Ectodermal cell (in vitro differentiated cells): ENCODE results near the gene CARD9. TPM values are rescaled to one million over a fixed set of nuclear protein-coding genes. Genes with fewer than 3 reads are reported as not detected.
A peak's percentile ranks its signal among the peaks of the same experiment; 100 is the strongest.

Experiments used
- H3K27ac ChIP-seq: 2 replicates; pipeline ENCODE4 v1.7.0; 2013; ENCODE audit warnings: mild to moderate bottlenecking, low read depth, low read length; ENCODE audit not compliant: insufficient read depth, poor library complexity, severe bottlenecking
- H3K27me3 ChIP-seq: 2 replicates; pipeline ENCODE4 v1.7.0; 2013; ENCODE audit warnings: mild to moderate bottlenecking, low read length; ENCODE audit not compliant: insufficient read depth, control insufficient read depth, poor library complexity, severe bottlenecking
- H3K36me3 ChIP-seq: one replicate; pipeline ENCODE4 v1.7.0; 2013; ENCODE audit warnings: low read length; ENCODE audit not compliant: control insufficient read depth, insufficient read depth
- H3K4me1 ChIP-seq: one replicate; pipeline ENCODE4 v1.7.0; 2013; ENCODE audit warnings: low read length; ENCODE audit not compliant: control insufficient read depth, insufficient read depth
- H3K4me3 ChIP-seq: 2 replicates; pipeline ENCODE4 v1.7.0; 2013; ENCODE audit warnings: low read depth, low read length, control low read depth; ENCODE audit not compliant: insufficient read depth
- H3K9me3 ChIP-seq: 2 replicates; pipeline ENCODE4 v1.7.0; 2013; ENCODE audit warnings: mild to moderate bottlenecking, low read length, moderate library complexity; ENCODE audit not compliant: control insufficient read depth
- WGBS, 2 experiments: methylation state at CpG; one replicate each; pipeline ENCODE4 v1.1.7; 2013; ENCODE audit warnings: missing lambda C conversion rate in 2 of 2; 5-methylcytosine and 5-hydroxymethylcytosine counted together
- polyA plus RNA-seq, 4 experiments: library from polyadenylated mRNA; stranded (reverse); fragments of 50-300 nt; gene quantifications; one replicate each; pipeline ENCODE4 v1.2.3, GENCODE V29; 2013

The CARD9 gene
- 0.37 TPM for polyA plus RNA-seq (2013, experiment 1 of 4)
- polyA plus RNA-seq (2013, experiment 2 of 4), result 0.48 TPM
- polyA plus RNA-seq (2013, experiment 3 of 4), result 0.43 TPM
- 0.49 TPM for polyA plus RNA-seq (2013, experiment 4 of 4)

GRCh38 chr9:136373300-136374182 lies at the start of gene CARD9:
TSS of gene CARD9 (minus strand) at chr9:136373669. CDS start at chr9:136372078, 1,591 bp downstream.
- Histone ChIP-seq H3K9me3 (no peaks in the 10 kb centered on the region), H3K4me1 (peaks cover 13% of the 10 kb centered on the region), H3K27me3 (no peaks in the 10 kb centered on the region), H3K4me3 (no peak within 1 kb of the TSS), H3K36me3 (no peaks in the 10 kb centered on the region), H3K27ac (no peak within 1 kb of the TSS)
- WGBS, 2 experiments, result 91 to 92% methylated on average over 27 of the region's 27 CpGs

- Histone ChIP-seq H3K27me3 (no peaks in the 10 kb centered on the region), H3K4me3 (no peak overlapping the region), H3K4me1 (no peaks in the 10 kb centered on the region), H3K36me3 (peaks cover 37% of the 10 kb centered on the region), H3K9me3 (no peaks in the 10 kb centered on the region), H3K27ac (no peak overlapping the region)
- WGBS, 2 experiments, result 97% methylated on average over 26 of the region's 26 CpGs
Measured at GRCh38 chr9:136422876-136423275, 49.4 kb upstream of the CARD9 start.

GRCh38 chr9:136421791-136422190 lies 48.3 kb upstream of the CARD9 start:
- H3K27me3 ChIP-seq, result no peaks in the 10 kb centered on the region
- peaks cover 43% of the 10 kb centered on the region for H3K36me3 ChIP-seq
- no peaks in the 10 kb centered on the region for H3K4me1 ChIP-seq
- no peak overlapping the region for H3K4me3 ChIP-seq
- no peak overlapping the region for H3K27ac ChIP-seq
- 92% methylated on average over 21 of the region's 21 CpGs for WGBS, 2 experiments
- no peaks in the 10 kb centered on the region for H3K9me3 ChIP-seq

- Histone ChIP-seq H3K27ac (no peak overlapping the region), H3K4me1 (no peaks in the 10 kb centered on the region), H3K27me3 (no peaks in the 10 kb centered on the region), H3K36me3 (peaks cover 59% of the 10 kb centered on the region), H3K4me3 (no peak overlapping the region), H3K9me3 (no peaks in the 10 kb centered on the region)
- WGBS, 2 experiments, result 95 to 97% methylated on average over 12 of the region's 12 CpGs
Measured at GRCh38 chr9:136419092-136419420, 45.6 kb upstream of the CARD9 start.

GRCh38 chr9:136418182-136419091 lies 45.0 kb upstream of the CARD9 start:
- H3K4me1 ChIP-seq, result no peaks in the 10 kb centered on the region
- H3K9me3 ChIP-seq, result no peaks in the 10 kb centered on the region
- H3K4me3 ChIP-seq, result no peak overlapping the region
- no peak overlapping the region for H3K27ac ChIP-seq
- whole genome bisulfite sequencing, 2 experiments, result 94% methylated on average over 48 of the region's 48 CpGs
- H3K36me3 ChIP-seq, result peaks cover 62% of the 10 kb centered on the region
- no peaks in the 10 kb centered on the region for H3K27me3 ChIP-seq

- Histone ChIP-seq H3K9me3 (no peaks in the 10 kb centered on the region), H3K27me3 (no peaks in the 10 kb centered on the region), H3K4me3 (no peak overlapping the region), H3K4me1 (peaks cover under 1% of the 10 kb centered on the region), H3K27ac (no peak overlapping the region), H3K36me3 (peaks cover 61% of the 10 kb centered on the region)
- WGBS, 2 experiments, result 94 to 97% methylated on average over 19 of the region's 19 CpGs
Measured at GRCh38 chr9:136416914-136417313, 43.4 kb upstream of the CARD9 start.

GRCh38 chr9:136416427-136416826 lies 43.0 kb upstream of the CARD9 start:
- H3K4me1 ChIP-seq, result peaks cover 5% of the 10 kb centered on the region
- H3K36me3 ChIP-seq, result peaks cover 56% of the 10 kb centered on the region
- no peak overlapping the region for H3K27ac ChIP-seq
- H3K27me3 ChIP-seq, result no peaks in the 10 kb centered on the region
- 95 to 99% methylated on average over 7 to 8 of the region's 8 CpGs for WGBS, 2 experiments
- no peak overlapping the region for H3K4me3 ChIP-seq
- H3K9me3 ChIP-seq, result no peaks in the 10 kb centered on the region

GRCh38 chr9:136412962-136413361 lies 39.5 kb upstream of the CARD9 start:
- peaks cover 35% of the 10 kb centered on the region for H3K36me3 ChIP-seq
- 94 to 96% methylated on average over 9 of the region's 9 CpGs for WGBS, 2 experiments

GRCh38 chr9:136411378-136411777 lies 37.9 kb upstream of the CARD9 start:
- Histone ChIP-seq H3K4me1 (peaks cover 13% of the 10 kb centered on the region), H3K4me3 (peak overlapping the region; percentile 95), H3K36me3 (peaks cover 31% of the 10 kb centered on the region), H3K27ac (no peak overlapping the region), H3K9me3 (no peaks in the 10 kb centered on the region), H3K27me3 (no peaks in the 10 kb centered on the region)
- WGBS, 2 experiments, result 78 to 82% methylated on average over 4 of the region's 4 CpGs

More at GRCh38 chr9:136412962-136413361, 39.5 kb upstream of the CARD9 start:
- H3K9me3 ChIP-seq, result no peaks in the 10 kb centered on the region
- no peak overlapping the region for H3K27ac ChIP-seq
- no peak overlapping the region for H3K4me3 ChIP-seq
- peaks cover 13% of the 10 kb centered on the region for H3K4me1 ChIP-seq
- no peaks in the 10 kb centered on the region for H3K27me3 ChIP-seq
